CD14-positive monocyte (primary cell): ENCODE results near the gene PRRG4. TPM values are rescaled to one million over a fixed set of nuclear protein-coding genes. Genes with fewer than 3 reads are reported as not detected.

Experiments
- DNase-seq, 3 donors: peaks; one replicate each; pipeline ENCODE4 v3.0.0-alpha.2; 2011 to 2022
- H2AFZ ChIP-seq: 2 replicates; pipeline ENCODE4 v1.6.0; 2012; ENCODE audit warnings: mild to moderate bottlenecking, low read depth, low read length, inconsistent platforms; ENCODE audit not compliant: insufficient read depth, poor library complexity, severe bottlenecking
- H3K27ac ChIP-seq, 2 donors: 1 replicate in 1 of 2; 2 replicates in 1 of 2; pipeline ENCODE4 v1.5.1; 2012 to 2013; ENCODE audit warnings: low read length in 2 of 2, control low read depth in 1 of 2, inconsistent platforms in 1 of 2, low read depth in 1 of 2, mild to moderate bottlenecking in 1 of 2
- H3K27me3 ChIP-seq, 2 donors: one replicate each; pipeline versions ENCODE4 v1.6.0 to v1.6.1; 2011 to 2013; ENCODE audit warnings: low read length in 2 of 2; ENCODE audit not compliant: control insufficient read depth in 2 of 2, insufficient read depth in 2 of 2
- H3K36me3 ChIP-seq, 2 donors: replicated peaks in 1 of 2; 1 replicate in 1 of 2; 2 replicates in 1 of 2; pipeline versions ENCODE4 v1.5.1 to v1.6.1; 2012 to 2013; ENCODE audit warnings: low read length in 2 of 2, control low read depth in 1 of 2, inconsistent platforms in 1 of 2, mild to moderate bottlenecking in 1 of 2; ENCODE audit not compliant: insufficient read depth in 2 of 2, control insufficient read depth in 1 of 2
- H3K4me1 ChIP-seq, 2 donors: 1 replicate in 1 of 2; 2 replicates in 1 of 2; pipeline versions ENCODE4 v1.5.1 to v1.6.1; 2012 to 2013; ENCODE audit warnings: low read length in 2 of 2, control low read depth in 1 of 2, inconsistent platforms in 1 of 2, mild to moderate bottlenecking in 1 of 2, moderate library complexity in 1 of 2; ENCODE audit not compliant: insufficient read depth in 2 of 2, control insufficient read depth in 1 of 2
- H3K4me2 ChIP-seq: replicated peaks from 2 replicates; pipeline ENCODE3; 2012; ENCODE audit warnings: low read length, moderate library complexity, mild to moderate bottlenecking; ENCODE audit not compliant: poor library complexity, severe bottlenecking; ENCODE audit errors: extremely low read depth
- H3K4me3 ChIP-seq, 3 experiments: fragments of 200-600 bp in 1 of 3; sonication (generic) in 1 of 3; replicated peaks in 1 of 3; 1 replicate in 2 of 3; 2 replicates in 1 of 3; pipeline ENCODE4 v1.5.1; 2011 to 2013; ENCODE audit warnings: low read length in 3 of 3, mild to moderate bottlenecking in 3 of 3, control low read depth in 2 of 3, low read depth in 2 of 3, inconsistent platforms in 1 of 3, moderate library complexity in 1 of 3
- H3K79me2 ChIP-seq: 2 replicates; pipeline ENCODE4 v1.6.0; 2012; ENCODE audit warnings: mild to moderate bottlenecking, control low read depth, inconsistent platforms, low read length, moderate library complexity; ENCODE audit not compliant: insufficient read depth
- H3K9ac ChIP-seq: 2 replicates; pipeline ENCODE4 v1.6.0; 2017; ENCODE audit warnings: low read length, mild to moderate bottlenecking; ENCODE audit not compliant: insufficient read depth, poor library complexity, severe bottlenecking
- H3K9me3 ChIP-seq, 2 donors: replicated peaks in 1 of 2; 1 replicate in 1 of 2; 2 replicates in 1 of 2; pipeline versions ENCODE4 v1.5.1 to v1.6.1; 2012 to 2013; ENCODE audit warnings: low read length in 2 of 2, control low read depth in 1 of 2; ENCODE audit not compliant: control insufficient read depth in 1 of 2, insufficient read depth in 1 of 2
- H4K20me1 ChIP-seq: 2 replicates; pipeline ENCODE4 v1.6.0; 2012; ENCODE audit warnings: mild to moderate bottlenecking, low read length, control low read depth, moderate library complexity; ENCODE audit not compliant: insufficient read depth
- H3K27ac Mint-ChIP-seq, 7 donors: one replicate each; pipeline ENCODE4 v1.8.0; 2020; ENCODE audit warnings: mild to moderate bottlenecking in 7 of 7, mixed read lengths in 7 of 7, moderate library complexity in 6 of 7, inconsistent platforms in 2 of 7
- H3K27me3 Mint-ChIP-seq, 3 donors: one replicate each; pipeline ENCODE4 v1.8.0; 2021 to 2022; ENCODE audit warnings: low read depth in 3 of 3, mild to moderate bottlenecking in 3 of 3, mixed read lengths in 3 of 3, moderate library complexity in 3 of 3, inconsistent platforms in 1 of 3
- H3K36me3 Mint-ChIP-seq, 2 donors: one replicate each; pipeline ENCODE4 v1.8.0; 2020; ENCODE audit warnings: mixed read lengths in 2 of 2, inconsistent platforms in 1 of 2, mild to moderate bottlenecking in 1 of 2
- H3K4me1 Mint-ChIP-seq: one replicate; pipeline ENCODE4 v1.8.0; 2020; ENCODE audit warnings: mild to moderate bottlenecking, mixed read lengths
- H3K4me3 Mint-ChIP-seq, 2 donors: one replicate each; pipeline ENCODE4 v1.8.0; 2020; ENCODE audit warnings: mild to moderate bottlenecking in 2 of 2, mixed read lengths in 2 of 2, moderate library complexity in 1 of 2
- H3K9me3 Mint-ChIP-seq, 7 donors: one replicate each; pipeline ENCODE4 v1.8.0; 2020 to 2022; ENCODE audit warnings: mixed read lengths in 7 of 7, mild to moderate bottlenecking in 6 of 7, moderate library complexity in 6 of 7, inconsistent platforms in 2 of 7
- CTCF ChIP-seq: fragments of 200-600 bp; IDR thresholded peaks from one replicate; pipeline ENCODE4 v1.8.0; 2022; ENCODE audit warnings: antibody characterized with exemption, mild to moderate bottlenecking
- WGBS: methylation state at CpG from one replicate; pipeline ENCODE4 v1.1.5; 2013; ENCODE audit warnings: missing lambda C conversion rate; ENCODE audit not compliant: insufficient coverage; 5-methylcytosine and 5-hydroxymethylcytosine counted together
- intact Hi-C, 2 donors: fragments of 100-400 bp; cut with micrococcal nuclease; formaldehyde crosslinking; loops; one replicate each; pipeline versions ENCODE4 v1.15.0 to v1.15.1; 2023
- polyA plus RNA-seq, 3 donors: library from polyadenylated mRNA; depleted of rRNA in 1 of 3; unstranded in 2 of 3; stranded (reverse) in 1 of 3; fragments of 300-500 nt in 2 of 3; fragments of >200 nt in 1 of 3; fragmentation: Illumina TruSeq in 2 of 3; gene quantifications; 1 replicate in 2 of 3; 2 replicates in 1 of 3; pipeline ENCODE4 v1.2.3, GENCODE V29; 2012 to 2021

The PRRG4 gene
- polyA plus RNA-seq, 3 donors: 3.5 to 9.9 (median 8.7) TPM

- Histone ChIP-seq H3K4me2 (no peak overlapping the region), H3K36me3 (no peaks in the 10 kb centered on the region), H3K4me1 (no peaks in the 10 kb centered on the region), H4K20me1 (no peaks in the 10 kb centered on the region), H3K9ac (no peak overlapping the region), H3K4me3 (no peak overlapping the region), H3K27me3 (no peaks in the 10 kb centered on the region), H3K27ac (no peak overlapping the region), H3K9me3 (no peaks in the 10 kb centered on the region), H3K79me2 (no peaks in the 10 kb centered on the region), H2AFZ (peak overlapping the region; percentile 17)
- H3K27ac Mint-ChIP-seq: no peak overlapping the region
- WGBS: 58% methylated on average over 2 of the region's 2 CpGs
- DNase-seq: no peak
- peaks cover 3 to 10% (median 5%) of the 10 kb centered on the region in 7 donors for H3K9me3 Mint-ChIP-seq
- no peak overlapping the region for H3K4me3 Mint-ChIP-seq
- peaks cover 1% of the 10 kb centered on the region for H3K4me1 Mint-ChIP-seq
- peaks cover 2 to 4% (median 2%) of the 10 kb centered on the region in 3 donors for H3K27me3 Mint-ChIP-seq
- H3K36me3 Mint-ChIP-seq: no peaks in the 10 kb centered on the region
- intact Hi-C loops: no loop called here
- TF ChIP-seq CTCF: peak; percentile 28
Measured at GRCh38 chr11:32870676-32871075, 40.9 kb downstream of the PRRG4 start.

- Histone ChIP-seq H3K27me3 (no peaks in the 10 kb centered on the region), H3K9ac (no peak overlapping the region), H3K4me2 (no peak overlapping the region), H3K79me2 (no peaks in the 10 kb centered on the region), H3K27ac (no peak overlapping the region), H3K4me1 (no peaks in the 10 kb centered on the region), H3K36me3 (no peaks in the 10 kb centered on the region), H3K4me3 (no peak overlapping the region), H3K9me3 (no peaks in the 10 kb centered on the region), H4K20me1 (no peaks in the 10 kb centered on the region), H2AFZ (no peak overlapping the region)
- Mint-ChIP-seq H3K9me3 (peaks cover 0 to 8% (median 7%) of the 10 kb centered on the region in 7 donors), H3K4me1 (peaks cover 1% of the 10 kb centered on the region), H3K27ac (no peak overlapping the region), H3K36me3 (no peaks in the 10 kb centered on the region), H3K4me3 (no peak overlapping the region), H3K27me3 (peaks cover 0 to 8% (median 2%) of the 10 kb centered on the region in 3 donors)
- no peak for DNase-seq
- intact Hi-C loops: no loop called here
- no peak for TF ChIP-seq CTCF
Measured at GRCh38 chr11:32874132-32874531, 44.4 kb downstream of the PRRG4 start.
